Psoas muscle (tissue), 8 donors: ENCODE data around the gene RARS2. TPM values are rescaled to one million over a fixed set of nuclear protein-coding genes. Genes with fewer than 3 reads are reported as not detected.

ENCODE experiments used
- ATAC-seq, 4 donors: fragments of 200-7000 bp; cut with Tn5 transposase; one replicate each; pipeline ENCODE4 v1.9.1; 2020; ENCODE audit warnings: moderate library complexity in 3 of 4, mild to moderate bottlenecking in 2 of 4
- DNase-seq, 2 donors: peaks; one replicate each; pipeline ENCODE4 v3.0.0-alpha.2; 2020
- H3K27ac ChIP-seq: fragments of 200-600 bp; one replicate; pipeline ENCODE4 v1.8.0; 2022
- H3K27me3 ChIP-seq, 3 donors: fragments of 200-600 bp in 1 of 3; one replicate each; pipeline versions ENCODE4 v1.6.1 to v1.8.0; 2013 to 2022; ENCODE audit warnings: low read length in 2 of 3, mild to moderate bottlenecking in 2 of 3, moderate library complexity in 1 of 3; ENCODE audit not compliant: insufficient read depth in 3 of 3
- H3K36me3 ChIP-seq, 2 donors: fragments of 200-600 bp in 1 of 2; one replicate each; pipeline versions ENCODE4 v1.6.1 to v1.8.0; 2013 to 2022; ENCODE audit warnings: low read depth in 1 of 2, mild to moderate bottlenecking in 1 of 2, moderate library complexity in 1 of 2; ENCODE audit not compliant: insufficient read depth in 1 of 2
- H3K4me1 ChIP-seq: fragments of 200-600 bp; one replicate; pipeline ENCODE4 v1.8.0; 2022
- H3K4me3 ChIP-seq: fragments of 200-600 bp; one replicate; pipeline ENCODE4 v1.8.0; 2022; ENCODE audit warnings: mild to moderate bottlenecking
- H3K9me3 ChIP-seq: fragments of 200-600 bp; one replicate; pipeline ENCODE4 v1.8.0; 2022
- WGBS, 3 donors: extraction: QIAGEN DNeasy Blood & Tissue Kit; methylation state at CpG; one replicate each; pipeline versions ENCODE4 v1.1.6 to v1.1.7; 2013; 5-methylcytosine and 5-hydroxymethylcytosine counted together
- intact Hi-C, 2 donors: fragments of 100-400 bp; cut with DNase I; formaldehyde crosslinking; loops; one replicate each; pipeline versions ENCODE4 v1.11.0 to v1.14.2; 2022
- polyA plus RNA-seq, 3 donors: library from polyadenylated mRNA; stranded (reverse); fragments of 200-250 nt; gene quantifications; one replicate each; pipeline ENCODE4 v1.2.3, GENCODE V29; 2013
- total RNA-seq, 4 donors: library from RNA; stranded (reverse); fragmentation: NEBNext Ultra II Directional in 2 of 4; extraction: Animal tissue kit (Norgen Biotek cat#: 25700) in 2 of 4; gene quantifications; one replicate each; pipeline versions ENCODE4 v1.2.1 to v1.2.4, GENCODE V29; 2021 to 2023
- TF ChIP-seq, protein P1 (sequence below): fragments of 200-600 bp; IDR thresholded peaks from one replicate; pipeline ENCODE4 v1.8.0; 2022; ENCODE audit warnings: antibody characterized with exemption
- donor health status: healthy with polysubstance abuse.
- donor health status: DM: no; HTN: no; CAD: no; lungs with moderate emphysema.
- donor health status: Bipolar disorder and iron deficiency.
- donor health status: healthy.
- donor health status: DM: yes; HTN: yes; CAD: no.
- donor health status: DM: no; HTN: no; CAD: no.
- donor health status: DM: no; HTN: no; CAD: no.
- donor health status: DM: yes; HTN: yes; CAD: no.

RARS2 gene
- total and polyA plus RNA-seq, 7 donors: 11.6 to 20.7 (median 17.1) TPM

DNA sequence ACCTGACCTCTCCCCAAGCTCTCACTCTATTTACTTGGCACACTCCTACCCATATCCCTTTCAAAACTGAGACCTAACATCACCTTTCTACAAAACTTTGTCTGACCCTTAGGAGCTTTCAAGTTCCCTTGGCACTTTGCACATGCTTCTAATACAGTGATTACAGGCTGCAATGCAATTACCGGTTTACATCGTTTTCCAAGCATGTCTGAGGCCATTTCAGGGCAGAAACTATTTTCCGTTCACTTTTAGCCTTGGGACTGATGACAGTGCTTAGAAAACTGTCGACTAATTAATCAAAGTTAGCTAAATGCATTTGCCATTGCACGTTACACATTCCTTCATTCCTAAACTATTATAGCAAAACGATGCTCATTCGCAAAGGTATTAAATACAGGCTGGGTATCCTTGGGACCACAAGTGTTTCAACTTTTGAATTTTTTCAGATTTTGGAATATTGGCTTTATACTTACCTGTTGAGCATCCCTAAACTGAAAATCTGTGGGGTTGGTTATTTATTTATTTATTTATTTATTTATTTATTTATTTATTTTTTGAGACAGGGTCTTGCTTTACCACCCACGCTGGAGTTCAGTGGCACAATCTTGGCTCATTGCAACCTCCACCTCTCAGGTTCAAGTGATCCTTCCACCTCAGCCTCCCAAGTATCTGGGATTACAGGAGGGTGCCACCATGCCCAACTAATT is 3.3 kb downstream of the RARS2 start:
- ATAC-seq (no peak), DNase-seq (no peak)
- H3K27me3 ChIP-seq: no peaks in the 10 kb centered on the region
- H3K27ac ChIP-seq: no peak overlapping the region
- TF ChIP-seq, protein P1, sequence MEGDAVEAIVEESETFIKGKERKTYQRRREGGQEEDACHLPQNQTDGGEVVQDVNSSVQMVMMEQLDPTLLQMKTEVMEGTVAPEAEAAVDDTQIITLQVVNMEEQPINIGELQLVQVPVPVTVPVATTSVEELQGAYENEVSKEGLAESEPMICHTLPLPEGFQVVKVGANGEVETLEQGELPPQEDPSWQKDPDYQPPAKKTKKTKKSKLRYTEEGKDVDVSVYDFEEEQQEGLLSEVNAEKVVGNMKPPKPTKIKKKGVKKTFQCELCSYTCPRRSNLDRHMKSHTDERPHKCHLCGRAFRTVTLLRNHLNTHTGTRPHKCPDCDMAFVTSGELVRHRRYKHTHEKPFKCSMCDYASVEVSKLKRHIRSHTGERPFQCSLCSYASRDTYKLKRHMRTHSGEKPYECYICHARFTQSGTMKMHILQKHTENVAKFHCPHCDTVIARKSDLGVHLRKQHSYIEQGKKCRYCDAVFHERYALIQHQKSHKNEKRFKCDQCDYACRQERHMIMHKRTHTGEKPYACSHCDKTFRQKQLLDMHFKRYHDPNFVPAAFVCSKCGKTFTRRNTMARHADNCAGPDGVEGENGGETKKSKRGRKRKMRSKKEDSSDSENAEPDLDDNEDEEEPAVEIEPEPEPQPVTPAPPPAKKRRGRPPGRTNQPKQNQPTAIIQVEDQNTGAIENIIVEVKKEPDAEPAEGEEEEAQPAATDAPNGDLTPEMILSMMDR: no peak
- 89 to 95% (median 89%) methylated on average over 8 of the region's 8 CpGs for WGBS, 3 donors
- H3K9me3 ChIP-seq: no peaks in the 10 kb centered on the region
- intact Hi-C loops: no loop called here
- H3K36me3 ChIP-seq: peaks cover 0 to 23% of the 10 kb centered on the region in 2 donors
- no peak overlapping the region for H3K4me3 ChIP-seq
- H3K4me1 ChIP-seq: peaks cover 23% of the 10 kb centered on the region

DNA sequence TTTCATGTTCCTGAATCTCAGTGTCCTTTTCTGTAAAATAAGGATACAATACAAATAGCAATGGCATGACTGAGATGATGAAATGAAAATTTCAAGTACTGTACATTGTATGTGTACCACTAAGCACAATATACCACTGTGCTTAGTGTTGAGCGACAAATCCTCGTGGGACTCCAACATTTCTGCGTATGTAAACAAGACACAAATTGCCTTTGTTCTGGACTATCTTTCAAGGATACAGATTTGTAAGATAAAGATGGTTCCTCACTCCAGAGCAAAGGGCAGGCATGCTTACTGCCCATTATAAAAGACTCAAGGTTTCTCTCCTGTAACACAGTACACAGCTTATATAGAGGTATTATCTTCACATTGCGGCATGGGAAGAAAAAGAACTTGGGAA is 6.0 kb downstream of the RARS2 start:
- DNase-seq (no peak), ATAC-seq (no peak)
- no peak overlapping the region for H3K27ac ChIP-seq
- no peak overlapping the region for H3K4me3 ChIP-seq
- H3K27me3 ChIP-seq: no peaks in the 10 kb centered on the region
- H3K4me1 ChIP-seq: peaks cover 10% of the 10 kb centered on the region
- H3K9me3 ChIP-seq: no peaks in the 10 kb centered on the region
- TF ChIP-seq, protein P1: no peak
- H3K36me3 ChIP-seq: peaks cover 3 to 41% of the 10 kb centered on the region in 2 donors
- intact Hi-C loops: no loop called here
- WGBS, 3 donors: 90 to 92% (median 90%) methylated on average over 4 of the region's 4 CpGs

DNA sequence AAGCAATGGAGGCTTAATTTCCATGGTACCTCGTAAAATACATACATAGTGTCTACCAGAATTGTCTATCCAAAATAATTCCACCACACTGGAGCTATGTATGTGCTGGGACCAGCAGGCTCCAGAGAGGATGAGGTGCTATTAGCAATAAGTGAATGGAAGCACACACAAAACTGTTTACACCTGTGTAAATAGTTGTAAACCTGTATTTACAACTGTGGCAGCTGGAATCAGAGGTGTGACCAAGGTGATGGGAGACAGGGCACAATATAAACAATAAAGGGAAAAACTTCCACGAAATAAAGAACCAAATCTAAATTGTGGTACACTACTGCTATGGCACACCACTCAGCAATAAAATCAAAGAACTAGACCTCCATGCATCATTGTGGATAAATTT is 14.4 kb downstream of the RARS2 start:
- Histone ChIP-seq H3K27ac (no peak overlapping the region), H3K9me3 (no peaks in the 10 kb centered on the region), H3K4me3 (no peak overlapping the region), H3K27me3 (no peaks in the 10 kb centered on the region), H3K4me1 (peaks cover 13% of the 10 kb centered on the region), H3K36me3 (peaks cover 3 to 7% of the 10 kb centered on the region in 2 donors)
- ATAC-seq: no peak
- 82 to 94% (median 84%) methylated on average over 2 of the region's 2 CpGs for WGBS, 3 donors
- intact Hi-C loops: no loop called here
- no peak for DNase-seq
- TF ChIP-seq, protein P1: no peak

DNA sequence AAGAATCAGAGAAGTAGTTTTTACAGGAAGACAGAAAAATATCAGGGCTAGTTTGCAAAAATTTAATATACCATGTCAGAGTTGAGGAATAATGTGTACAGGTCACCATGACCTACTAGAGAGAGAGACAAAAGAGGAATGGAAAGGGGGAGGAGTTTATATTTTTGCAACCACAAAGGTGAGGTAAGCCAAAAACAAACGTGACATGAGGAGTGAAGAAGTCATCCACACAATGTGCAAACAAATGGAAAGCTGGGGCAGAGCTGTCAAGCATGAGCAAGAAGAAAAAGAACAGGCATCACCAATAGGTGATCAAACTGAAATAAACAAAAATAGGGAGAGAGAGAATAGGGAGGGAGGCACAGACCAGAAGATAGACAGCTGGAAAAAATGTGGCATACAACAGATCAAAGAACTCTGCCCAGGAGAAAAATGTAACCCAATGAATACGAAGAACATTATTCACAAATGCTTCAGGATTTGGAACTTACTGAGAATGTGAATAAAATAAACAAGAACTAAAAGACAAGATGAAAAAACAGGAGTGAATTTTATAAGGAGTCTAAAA is 15.5 kb downstream of the RARS2 start:
- WGBS, 3 donors: 41 to 51% (median 47%) methylated on average over 2 of the region's 2 CpGs
- ATAC-seq: peak in 2 of 4 donors; percentile 55 to 64
- Histone ChIP-seq H3K4me1 (peaks cover 12% of the 10 kb centered on the region), H3K27me3 (no peaks in the 10 kb centered on the region), H3K27ac (no peak overlapping the region), H3K4me3 (no peak overlapping the region), H3K36me3 (no peaks in the 10 kb centered on the region), H3K9me3 (no peaks in the 10 kb centered on the region)
- intact Hi-C loops: no loop called here
- DNase-seq: no peak
- TF ChIP-seq, protein P1: no peak
